Brain pericyte (primary cell): ENCODE results near the gene RTP5.

Experiments
- DNase-seq: peaks from one replicate; pipeline ENCODE4 v3.0.0-alpha.2; 2012; ENCODE audit warnings: low read depth, low spot score

RTP5 gene

DNA sequence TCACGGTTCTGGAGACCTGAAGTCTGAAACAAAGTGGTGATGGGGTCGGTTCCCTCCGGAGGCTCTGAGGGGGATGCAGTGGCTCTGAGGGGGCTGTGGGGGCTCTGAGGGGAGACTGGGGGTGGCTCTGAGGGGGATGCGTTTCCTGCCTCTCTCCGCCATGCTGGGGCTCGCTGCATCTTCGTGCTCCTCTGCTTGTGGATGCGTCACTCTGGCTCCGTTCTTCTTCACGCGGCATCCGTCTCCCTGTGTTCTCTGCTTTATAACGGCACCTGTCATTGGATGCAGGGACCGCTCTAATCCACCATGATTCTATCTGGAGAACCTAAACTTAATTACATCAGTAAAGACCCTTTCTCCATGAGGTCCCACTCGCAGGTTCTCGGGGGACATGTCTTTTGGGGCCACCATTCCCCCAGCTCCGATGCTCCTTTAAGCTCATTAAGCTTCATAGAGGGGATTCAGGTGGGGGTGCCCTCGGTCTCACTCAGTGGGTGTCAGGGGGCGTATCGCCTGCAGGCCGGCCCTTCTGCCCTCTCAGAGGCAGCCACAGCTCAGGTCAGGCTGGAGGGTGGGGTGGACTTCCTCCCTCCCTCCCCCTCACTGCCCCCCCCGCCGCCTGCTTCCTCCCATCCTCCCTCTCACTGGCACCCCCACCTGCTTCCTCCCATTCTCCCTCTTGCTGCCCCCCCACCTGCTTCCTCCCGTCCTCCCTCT, 18.4 kb downstream of the RTP5 start:
- DNase-seq: no peak

DNA sequence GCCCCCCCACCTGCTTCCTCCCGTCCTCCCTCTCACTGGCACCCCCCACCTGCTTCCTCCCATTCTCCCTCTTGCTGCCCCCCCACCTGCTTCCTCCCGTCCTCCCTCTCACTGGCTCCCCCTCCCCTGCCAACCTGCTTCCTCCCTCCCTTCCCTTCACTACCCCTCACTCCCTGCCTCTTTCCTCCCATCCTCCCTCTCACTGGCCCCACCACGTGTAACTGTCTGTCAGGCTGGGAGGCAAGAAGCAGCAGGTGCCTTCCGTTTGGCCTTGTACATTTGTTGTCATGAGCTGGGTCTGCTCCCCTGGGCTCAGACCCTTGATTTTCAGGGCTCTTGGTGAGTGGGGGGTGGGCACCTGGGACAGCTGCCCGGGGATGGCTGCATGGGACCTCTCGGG, 19.1 kb downstream of the RTP5 start:
- DNase-seq: no peak

DNA sequence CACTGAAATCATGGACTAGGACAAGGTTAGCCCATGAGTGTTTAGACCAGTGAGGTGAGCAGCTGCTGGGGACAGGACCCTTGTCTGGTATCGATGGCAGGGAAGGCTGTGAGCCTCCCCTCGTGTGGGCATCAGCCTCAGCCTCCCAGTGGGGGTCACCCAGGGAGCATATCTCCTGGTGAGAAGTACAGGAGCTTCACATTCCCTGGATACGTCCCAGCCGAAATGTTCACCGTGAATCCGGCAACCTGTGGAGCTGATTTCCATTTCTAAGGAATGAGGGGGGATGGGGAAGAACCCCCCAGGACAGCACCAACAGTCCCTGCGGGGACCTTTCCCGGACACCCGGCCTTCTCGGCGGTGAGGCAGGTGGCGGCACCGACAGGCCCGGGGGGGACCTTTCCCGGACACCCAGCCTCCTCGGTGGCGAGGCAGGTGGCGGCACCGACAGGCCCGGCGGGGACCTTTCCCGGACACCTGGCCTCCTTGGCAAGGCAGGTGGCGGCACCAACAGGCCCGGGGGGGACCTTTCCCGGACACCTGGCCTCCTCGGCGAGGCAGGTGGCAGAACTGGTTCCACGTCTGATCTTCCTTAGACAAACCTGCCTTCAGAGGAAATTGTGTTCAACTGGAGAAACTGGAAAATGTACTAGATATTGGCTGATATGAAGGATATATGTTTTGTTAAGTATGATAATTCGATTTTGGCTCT, 21.2 kb downstream of the RTP5 start:
- DNase-seq: no peak

DNA sequence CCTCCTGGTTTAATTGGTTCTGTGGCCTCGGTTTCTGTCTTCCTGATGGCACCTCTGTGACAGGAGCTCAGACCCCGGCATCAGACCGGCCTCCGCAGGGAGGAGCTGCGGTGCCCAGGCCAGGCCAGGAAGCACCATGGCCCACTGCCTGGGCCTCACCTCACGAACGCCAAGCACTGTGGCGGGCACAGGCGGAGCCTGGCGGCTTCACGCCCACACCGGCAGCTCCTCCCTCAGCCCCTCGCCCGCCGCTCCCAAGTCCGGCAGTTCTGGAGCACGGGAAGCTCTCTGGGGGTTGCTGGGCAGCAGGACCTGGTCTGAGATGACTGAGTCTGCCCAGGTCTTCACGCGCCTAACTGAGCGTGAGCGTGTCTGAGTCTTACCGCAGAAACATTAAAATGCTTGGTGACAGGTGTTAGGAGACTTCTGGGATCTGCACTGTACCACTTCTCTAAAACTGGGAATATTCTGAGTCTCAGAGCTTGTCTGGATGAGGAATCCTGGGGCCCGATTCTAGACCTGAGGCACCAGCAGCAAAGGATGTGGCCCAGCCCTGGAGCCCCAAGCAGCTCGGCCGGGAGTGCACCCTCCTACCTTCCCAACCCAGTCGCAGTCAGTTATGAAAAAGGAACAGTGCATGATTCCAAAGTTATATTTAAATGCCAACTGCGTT, 21.9 kb downstream of the RTP5 start:
- no peak for DNase-seq

DNA sequence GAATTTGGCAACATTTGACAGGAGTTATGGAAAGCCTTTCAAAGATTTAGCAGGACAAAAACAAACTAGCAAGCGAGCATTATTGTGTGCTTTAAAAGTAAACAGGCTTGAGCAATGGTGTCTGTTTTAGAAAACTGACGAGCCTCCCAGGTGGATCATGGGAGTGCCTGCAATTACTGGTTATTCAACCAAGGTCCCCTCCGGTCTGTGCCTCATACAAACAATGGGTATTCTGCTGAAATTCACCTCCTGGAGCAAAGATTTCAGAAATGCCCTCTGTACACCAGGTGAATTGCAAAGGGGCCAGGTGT, 22.4 kb downstream of the RTP5 start:
- no peak for DNase-seq

DNA sequence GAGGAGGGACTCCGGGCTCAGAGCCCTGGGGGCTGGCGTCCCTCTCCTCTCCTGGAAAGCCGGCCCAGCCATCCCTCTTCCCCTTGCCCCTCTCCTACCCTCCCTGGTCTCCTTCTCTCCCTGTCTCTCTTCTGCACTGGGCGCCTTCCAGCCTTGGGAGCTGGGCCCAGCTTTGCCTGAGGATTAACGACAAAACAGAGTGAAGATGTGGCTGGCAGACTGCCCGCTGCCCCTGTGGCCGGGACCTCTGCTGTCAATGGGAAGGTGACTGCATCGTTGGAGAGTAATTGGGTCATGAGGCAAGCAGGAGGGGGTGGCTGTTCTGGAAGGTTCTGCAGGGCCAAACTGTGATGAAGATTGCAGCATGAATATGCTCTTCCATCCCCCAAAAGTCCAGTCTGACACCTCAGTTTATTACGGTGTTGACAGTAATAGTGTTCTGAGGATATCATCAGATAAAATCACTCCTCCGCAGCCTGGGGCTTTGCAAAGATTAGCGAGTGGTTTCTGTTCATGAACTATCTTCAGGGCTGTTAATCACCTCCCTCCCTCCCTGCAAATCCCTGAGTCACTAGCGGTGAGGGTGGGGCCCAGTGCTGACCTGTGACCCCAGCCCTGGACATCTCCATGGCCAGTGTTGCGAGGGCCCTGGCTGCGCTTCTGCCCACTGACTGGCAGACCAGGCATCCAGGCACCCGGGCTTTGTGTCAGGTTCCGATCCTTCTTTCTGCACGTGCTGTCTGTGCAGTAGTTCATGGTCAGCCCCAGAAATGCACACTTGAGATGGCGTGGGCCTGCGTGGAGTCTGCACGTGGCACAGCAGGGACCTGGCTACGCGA, 23.0 kb downstream of the RTP5 start:
- DNase-seq: no peak

DNA sequence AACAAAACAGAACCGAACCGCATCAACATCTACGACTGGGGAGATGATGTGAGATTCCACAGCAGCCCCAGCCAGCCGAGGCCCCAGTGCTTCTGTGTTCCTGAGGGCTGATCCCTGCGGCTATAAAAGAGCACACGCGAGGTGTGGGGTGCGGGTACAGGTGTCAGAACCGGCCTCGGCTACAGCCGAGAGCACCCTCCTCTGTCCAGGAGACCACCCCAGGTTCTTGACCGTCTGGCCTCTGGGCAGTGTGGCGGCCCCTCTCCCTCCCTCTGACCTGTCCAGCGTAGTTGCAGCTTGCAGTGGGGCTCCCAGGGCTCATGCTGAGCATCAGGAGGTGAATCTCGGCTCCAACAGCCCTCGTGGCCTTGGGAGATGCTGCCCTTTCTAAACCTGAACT, 23.7 kb downstream of the RTP5 start:
- DNase-seq: no peak

DNA sequence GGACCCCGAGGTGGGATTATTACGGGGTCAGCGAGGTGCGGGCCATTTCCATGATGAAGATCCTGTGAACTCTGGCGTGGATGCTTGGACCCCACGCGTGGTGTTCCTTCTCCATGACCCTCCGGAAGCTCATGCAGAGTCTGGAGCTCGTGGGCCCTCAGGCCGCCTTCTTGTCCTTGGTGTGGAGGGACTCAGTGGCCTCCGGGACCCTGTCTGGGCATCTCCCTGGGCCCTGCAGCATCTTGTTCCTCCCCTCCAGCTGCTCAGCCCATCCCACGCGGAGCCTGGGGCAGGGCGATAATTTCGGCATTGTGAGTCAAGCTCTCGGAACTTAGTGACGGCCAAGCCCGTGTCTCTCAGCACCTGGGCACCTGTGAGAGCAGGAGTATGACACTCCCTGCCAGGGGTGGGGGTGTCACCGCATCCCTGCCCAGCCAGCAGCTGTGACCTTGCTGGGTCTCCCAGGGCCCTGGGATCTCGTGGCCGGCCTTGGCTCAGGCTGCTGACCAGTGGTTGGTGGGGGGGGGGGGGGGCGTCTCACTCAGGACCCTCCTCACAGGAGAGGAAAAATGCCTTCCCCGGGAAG, 24.6 kb downstream of the RTP5 start:
- no peak for DNase-seq

DNA sequence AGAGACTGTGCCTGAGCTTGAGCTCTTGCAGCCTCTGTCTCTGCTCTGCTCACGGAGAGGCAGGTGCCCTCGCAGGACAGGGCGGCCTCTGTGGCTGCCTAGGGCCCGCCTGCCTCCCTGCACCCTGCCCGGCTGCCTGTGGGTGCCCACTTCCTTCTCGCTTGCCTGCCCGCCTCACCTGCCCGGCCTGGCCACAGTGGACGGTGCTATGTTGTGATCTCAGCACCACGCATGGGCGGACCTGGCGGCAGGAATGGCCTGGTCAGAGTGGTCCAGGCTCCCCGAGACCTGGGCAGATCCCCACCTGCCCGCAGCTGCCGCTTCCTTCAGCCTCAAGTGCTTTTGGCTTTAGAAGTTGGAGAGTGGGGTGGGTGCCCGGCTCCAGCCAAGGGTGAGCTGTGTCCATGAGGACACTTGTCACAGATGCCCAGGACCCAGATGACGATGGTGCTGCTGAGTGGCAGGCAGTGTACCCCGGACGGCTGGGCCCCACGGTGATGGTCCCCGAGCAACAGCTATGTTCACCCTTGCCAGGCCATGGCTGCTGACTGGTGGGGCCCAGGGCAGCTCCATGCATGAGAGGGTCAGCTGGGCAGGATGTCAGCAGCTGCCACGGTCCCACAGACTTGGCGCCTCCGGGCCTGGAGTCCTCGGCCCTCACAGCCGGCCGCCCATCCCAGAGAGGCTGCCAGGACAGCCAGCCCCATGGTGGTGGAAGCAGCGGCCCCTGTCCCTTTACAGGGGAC, 25.3 kb downstream of the RTP5 start:
- no peak for DNase-seq

DNA sequence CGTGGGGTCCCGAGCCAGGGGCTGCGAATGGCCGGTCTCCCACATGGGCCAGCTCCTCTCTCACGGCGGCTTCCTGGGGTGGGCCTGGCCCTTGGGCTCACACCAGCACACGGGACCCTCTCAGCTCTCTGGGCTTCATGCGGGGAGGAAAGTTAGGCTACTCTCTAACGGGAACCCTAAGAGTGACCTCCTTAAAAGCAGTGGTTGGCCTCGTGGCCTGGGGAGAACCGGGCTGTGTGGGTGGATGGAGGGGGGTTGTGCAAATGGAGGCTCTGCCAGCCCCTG, 25.8 kb downstream of the RTP5 start:
- DNase-seq: no peak

DNA sequence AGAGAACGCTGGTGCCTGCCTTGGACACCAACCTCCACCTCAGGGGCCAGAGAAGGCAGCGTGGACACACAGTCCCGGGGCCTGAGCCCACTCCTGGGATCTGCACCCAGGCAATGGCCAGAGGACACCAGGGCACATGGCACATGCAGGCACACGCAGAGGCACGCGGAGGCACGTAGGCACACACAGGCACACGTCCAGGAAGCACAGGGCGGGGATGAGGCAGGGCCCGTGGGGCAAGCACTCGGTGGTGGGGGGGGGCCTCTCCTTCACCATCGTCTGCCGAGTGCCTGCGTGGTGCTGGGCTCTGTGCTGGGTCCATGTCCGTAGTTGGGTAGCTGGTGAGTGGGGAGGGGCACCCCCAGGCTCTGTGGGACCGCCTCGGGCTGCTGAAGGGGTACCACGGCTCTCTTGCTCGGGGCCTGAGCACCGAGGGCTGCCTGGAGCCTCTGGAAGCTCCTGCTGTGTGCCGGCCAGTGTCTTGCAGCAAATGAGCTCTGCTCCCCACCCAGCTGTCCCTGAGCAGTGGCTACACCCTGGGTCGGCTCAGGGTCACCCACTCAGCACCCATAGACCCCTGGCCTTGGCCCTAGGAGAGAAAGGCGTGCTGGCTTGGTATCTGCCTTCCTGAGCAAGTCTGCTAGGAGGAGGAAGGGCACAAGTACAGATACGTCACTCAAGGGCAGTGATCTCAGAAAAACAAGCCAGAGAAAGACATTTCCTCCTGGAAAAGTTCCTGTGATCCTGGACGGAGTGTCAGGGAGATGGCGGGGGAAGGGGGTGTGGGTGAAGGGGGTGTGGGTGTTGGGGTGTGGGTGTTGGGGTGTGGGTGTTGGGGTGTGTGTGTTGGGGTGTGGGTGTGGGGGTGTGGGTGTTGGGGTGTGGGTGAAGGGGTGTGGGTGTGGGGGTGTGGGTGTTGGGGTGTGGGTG, 26.4 kb downstream of the RTP5 start:
- DNase-seq: no peak

DNA sequence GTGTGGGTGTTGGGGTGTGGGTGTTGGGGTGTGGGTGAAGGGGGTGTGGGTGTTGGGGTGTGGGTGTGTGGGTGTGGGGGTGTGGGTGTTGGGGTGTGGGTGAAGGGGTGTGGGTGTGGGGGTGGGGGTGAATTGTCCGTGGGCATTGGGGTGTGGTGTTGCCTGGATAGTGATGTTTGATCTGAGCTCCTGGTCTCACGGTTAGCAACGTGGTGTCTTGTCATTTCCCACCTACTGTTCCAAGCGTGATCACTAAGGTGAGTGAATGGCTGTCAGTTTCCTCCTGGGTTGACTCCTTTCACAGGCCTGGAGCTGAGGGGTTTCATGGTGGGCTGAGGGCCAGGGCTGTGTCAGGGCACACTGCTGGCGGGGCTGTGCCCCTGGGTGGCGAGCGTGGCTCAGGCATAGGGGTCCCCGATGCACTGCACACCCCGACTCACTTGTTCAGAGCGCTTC, 27.2 kb downstream of the RTP5 start:
- DNase-seq: no peak

DNA sequence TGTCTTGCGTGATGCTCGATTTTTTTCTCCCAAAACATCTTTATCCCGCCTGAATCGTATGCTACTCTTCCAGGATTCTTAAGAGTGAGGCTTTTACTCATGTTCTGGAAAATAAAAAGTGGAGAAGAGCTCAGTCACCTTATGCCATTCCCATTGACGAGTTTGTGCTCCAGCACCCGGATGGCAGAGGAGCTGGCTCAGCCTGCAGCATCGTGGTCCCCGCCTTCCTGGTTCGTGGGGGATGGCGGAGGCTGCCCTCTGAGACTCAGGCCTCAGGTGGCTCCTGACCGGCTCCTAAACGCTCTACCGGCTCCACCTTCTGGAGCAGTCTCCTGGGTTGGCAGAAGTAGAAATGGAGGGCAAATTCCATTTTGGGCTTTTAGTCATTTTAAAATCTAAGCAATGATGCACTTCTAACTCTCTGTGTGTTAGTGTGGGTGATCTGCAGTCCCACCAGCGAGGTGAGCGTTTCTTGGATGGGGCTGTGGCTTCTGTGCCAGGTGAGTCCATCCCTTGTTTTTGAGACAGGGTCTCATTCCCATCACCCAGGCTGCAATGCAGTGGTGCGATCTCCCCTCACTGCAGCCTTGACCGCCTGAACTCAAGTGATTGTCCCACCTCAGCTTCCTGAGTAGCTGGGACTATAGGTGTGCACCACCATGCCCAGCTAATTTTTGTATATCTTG, 27.8 kb downstream of the RTP5 start:
- no peak for DNase-seq

DNA sequence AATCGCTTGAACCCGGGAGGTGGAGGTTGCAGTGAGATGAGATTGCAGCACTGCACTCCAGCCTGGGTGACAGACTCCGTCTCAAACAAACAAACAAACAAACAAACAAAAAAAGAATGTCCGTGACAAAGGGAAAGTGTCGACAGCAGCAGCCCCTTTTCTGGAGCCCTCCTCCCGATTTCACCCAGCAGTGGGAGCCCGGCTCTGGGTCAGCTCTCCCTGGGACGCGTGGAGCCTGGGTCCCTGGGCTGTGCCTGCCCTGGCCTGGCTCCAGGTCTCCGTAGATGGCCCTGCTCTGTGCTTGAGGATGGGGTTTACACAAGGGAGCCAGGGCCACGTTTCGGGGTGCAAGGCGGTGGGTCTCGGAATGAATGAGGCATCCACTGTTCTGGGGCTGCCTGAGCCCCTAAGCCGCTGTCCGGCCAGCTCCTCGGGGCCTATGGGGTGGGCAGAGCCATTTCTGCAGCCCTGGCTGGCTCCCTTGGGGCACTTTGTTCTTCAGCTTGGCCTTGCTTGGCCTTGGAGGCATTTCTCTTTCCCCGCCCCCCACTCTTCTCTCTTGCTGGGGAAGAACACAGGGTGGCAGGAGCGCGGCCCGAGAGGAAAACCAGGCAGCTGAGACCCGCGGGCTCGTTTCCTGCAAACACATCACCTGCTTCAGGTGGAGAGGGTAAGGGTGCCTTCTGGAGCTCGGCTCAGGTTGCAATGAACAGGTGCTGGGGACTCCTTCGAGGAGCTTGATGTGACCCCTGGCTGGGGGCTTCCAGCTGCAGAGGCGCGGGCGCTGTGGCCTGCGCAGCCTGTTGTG, 29.1 kb downstream of the RTP5 start:
- DNase-seq: no peak

DNA sequence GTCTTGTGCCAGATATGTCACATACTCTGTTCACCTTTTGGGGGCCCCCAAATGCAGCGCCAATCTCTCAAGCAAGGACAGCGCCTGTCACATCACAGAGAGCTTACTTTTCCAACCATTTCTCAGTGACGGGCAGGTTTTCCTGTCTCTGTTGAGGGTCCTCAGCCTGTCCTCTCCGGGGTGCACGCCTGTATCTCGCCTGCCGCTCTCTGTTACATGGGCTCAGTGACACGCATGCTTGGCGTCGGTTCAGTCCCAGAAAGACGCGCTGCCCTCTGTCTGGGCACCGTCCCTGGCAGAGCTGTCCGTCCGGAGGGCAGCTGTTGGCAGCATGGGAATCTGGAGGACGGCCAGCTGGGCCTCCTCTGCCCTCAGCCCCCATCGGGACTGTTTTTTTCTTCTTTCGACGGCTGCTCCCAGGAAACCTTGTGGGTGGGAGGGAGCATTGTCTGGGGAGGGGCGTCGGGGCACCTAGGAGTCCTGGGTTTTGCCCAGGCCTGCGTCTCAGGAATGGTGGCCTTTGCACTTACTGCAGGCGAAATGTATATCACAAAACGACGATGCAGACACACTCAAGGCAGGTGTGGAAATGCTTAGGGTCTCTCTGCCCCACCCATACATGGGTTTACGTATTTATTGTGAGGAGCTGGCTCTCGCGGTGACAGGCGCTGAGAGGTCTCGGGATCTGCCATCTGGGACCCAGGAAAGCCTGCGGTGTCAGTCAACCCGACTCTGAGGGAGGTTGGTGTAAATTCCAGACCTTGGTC, 30.9 kb downstream of the RTP5 start:
- DNase-seq: no peak

DNA sequence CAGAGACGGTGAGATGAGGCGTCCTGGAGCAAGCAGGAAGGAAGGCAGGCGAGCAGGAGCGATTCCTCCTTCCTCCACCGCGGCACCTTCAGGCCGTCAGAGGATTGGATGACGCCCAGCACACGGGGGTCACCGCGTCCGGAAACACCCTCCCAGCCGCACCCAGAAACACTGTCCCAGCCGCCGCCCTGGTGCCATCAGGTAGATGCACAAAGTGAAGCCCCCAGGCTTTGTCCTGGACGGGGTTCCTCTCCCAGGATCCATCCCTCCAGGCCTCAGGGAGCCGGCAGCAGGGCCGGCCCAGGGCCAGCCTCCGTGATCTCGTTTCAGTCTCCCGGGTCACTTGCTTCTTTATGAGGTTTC, 31.5 kb downstream of the RTP5 start:
- no peak for DNase-seq

DNA sequence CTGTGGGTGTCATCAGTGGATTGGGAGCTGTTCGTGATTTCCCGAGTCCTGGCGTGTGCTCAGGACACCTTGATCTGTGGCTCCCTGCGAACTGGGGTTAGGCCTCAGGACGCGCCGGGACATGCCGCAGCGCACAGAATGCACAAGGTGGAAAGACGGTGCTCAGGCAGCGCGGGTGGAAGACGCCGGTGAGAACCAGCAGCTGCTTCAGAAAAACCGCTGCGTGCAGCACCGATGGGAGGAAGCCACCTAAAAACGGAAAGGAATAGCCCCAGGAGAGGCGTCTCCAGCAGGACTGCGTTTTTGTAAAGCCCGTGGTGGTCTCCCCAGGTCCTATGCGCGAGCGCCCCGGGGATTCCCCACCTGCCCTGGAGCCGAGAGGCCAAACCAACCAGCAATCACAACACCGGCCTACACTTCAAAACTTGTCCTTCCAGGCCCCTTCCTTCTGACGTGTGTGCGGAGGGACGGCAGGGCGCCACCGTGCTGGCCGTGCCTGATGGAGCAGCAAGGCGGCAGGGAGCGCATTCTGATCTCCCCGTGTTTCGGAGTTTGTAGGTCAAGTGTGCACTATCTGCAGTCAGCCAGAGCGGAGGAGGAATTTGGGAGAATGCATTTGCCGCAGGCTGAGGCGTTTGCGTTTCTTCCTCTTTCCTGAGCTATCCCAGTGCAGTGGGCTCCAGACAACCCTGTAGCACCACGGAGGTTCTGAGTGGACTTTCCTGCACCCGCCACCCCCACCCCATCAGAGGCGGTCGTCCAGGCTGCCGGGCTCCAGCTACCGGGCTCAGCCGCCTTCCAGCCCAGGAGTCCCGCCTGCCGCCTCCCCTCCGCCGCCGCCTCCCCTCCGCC, 32.2 kb downstream of the RTP5 start:
- DNase-seq: no peak
